ENCODE measurements around the gene GLRA3.
"Not testable (repeated sequence)": the region's sequence is repeated elsewhere in the genome, so short reads cannot be mapped to it uniquely, and the experiment has no call there.

GLRA3 gene

DNA sequence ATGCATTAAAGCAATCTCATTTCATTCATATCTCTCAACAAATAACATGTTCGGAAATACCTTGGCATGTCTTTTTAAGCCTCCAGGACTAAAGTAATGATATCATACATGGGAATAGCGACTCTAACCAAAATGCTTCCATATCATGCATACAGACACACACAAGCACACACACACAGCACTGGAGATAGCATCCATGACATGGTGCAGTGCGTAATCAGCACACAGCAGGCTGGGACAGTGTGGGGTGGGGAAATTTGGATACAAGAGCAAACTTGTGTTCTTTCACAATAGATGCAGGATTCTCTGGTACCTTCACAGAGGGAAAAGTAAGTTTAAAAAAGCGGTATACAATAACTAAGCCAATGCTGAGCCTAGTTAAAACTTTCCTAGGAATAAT is 174.4 kb downstream of the GLRA3 start:
- DNase-seq (ENCODE audit: low read depth), result no peak

DNA sequence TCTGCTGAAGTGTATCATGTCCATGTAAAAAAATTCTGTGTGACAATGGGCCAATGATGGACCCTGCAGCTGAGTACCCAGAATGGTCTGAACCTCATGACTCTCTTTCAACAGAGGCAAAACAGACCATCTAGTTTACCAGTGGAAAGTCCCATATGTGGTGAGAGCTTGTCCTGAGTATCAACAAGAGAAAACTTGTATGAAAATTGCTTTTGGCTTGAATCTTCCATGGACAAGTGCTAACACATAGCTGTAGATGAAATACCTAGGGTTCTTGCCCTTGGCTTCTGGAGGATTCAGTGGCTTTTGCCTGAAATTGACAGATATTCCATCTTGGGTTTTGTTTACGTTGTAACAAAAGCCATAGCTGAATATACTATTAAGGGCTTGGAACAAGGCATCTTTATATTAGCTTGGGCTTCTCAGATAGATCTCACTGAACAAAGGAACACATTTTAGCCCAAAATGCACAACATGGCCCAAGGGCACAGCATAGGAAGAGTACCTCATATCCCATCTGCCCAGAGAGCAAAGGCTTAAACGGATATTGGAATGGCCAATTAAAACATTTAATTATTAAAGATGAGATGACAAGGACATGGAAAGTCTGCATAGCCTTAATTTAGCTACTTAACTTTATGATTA is 178.2 kb downstream of the GLRA3 start:
- no peak for DNase-seq (ENCODE audit: low read depth)

DNA sequence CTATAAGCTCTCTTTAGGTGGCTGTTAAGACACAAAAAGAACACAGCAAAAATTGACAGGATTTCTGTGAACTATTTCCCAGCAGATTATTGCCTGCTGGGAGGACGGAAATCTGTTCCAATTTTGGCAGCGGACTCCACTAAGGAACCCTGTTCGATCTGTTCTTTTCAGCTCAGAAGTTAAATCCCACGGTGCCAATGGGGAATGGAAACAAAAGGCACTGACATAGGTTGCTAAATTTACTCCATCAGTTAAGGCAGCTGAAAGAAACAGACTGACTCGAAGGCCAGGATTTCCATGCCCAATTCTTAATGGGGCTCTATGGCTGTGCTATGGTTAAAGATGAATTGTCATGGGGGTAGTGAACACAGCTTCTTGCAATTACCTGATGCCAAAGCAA is 180.2 kb downstream of the GLRA3 start:
- no peak for DNase-seq (ENCODE audit: low read depth)

DNA sequence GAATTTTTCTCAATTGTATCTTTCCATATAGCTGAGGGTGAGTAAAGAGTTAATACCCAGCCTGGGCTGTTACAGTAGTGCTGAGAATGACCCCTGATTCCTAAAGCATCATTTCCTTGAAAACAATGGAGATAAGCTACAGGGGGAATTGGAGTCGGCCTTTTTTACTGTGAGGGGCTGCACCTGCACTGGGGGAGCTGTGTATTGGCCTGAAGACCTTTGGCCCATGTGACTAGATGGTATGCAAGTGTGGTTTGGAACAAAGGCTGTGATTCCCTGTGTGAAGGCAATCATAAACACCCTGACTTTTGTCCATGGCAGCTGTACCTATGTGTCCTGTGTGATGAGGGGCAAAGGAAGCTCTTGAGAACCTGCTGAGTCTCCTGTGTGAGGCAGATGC is 182.7 kb downstream of the GLRA3 start:
- no peak for DNase-seq (ENCODE audit: low read depth)

DNA sequence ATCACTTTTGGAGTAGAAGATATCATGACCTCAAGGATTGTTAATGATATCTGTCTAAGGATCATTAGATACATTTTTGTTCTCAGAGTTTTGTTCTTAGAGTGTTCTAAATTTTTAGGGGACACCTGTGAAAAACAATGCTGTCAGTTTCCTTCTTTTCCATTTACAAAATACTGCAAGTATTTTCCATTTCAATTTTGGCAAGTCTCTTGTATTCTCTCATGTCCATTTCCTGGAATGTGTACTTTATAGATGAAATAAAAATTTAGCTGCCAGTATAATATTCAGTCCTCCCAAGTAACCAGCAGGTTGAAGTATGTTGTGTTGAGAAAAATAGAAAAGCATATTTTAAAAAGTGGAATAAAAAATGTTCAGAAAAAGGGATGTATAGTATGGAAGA is 188.9 kb downstream of the GLRA3 start:
- DNase-seq (ENCODE audit: low read depth), result no peak

DNA sequence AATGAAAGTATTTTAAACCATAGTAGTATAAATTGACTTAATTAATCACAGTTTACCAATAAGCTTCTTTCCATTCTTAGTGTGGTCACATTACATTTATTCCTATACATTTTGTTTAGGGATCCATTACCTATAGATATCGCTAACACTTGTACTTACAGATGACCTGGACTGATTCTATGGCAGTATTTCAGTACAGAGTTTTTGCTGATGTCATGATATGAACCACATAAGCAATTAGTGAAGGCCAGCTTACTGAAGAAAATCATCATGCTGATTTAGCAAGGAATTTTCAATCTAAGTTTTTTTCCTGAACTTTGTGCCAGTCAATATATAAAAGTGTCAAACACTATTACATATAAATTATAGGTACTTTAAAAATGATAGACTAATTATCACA is 193.3 kb downstream of the GLRA3 start:
- DNase-seq (ENCODE audit: low read depth), result no peak

DNA sequence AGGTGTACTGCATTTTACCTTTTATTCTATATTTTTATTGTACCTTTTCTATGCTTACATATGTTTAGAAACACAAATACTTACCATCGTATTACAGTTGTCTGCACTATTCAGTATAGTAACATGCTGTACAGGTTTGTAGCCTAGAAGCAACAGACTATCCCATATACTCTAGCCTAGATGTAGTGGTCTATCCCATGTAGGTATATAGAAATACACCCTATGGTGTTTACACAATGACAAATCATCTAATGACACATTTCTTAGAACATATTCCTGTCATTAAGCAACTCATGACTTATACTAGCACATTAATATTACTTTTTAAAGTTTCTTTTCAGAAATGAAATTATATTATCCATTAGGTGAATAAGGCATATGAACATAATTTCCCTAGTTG is 195.6 kb downstream of the GLRA3 start:
- no peak for DNase-seq (ENCODE audit: low read depth)

DNA sequence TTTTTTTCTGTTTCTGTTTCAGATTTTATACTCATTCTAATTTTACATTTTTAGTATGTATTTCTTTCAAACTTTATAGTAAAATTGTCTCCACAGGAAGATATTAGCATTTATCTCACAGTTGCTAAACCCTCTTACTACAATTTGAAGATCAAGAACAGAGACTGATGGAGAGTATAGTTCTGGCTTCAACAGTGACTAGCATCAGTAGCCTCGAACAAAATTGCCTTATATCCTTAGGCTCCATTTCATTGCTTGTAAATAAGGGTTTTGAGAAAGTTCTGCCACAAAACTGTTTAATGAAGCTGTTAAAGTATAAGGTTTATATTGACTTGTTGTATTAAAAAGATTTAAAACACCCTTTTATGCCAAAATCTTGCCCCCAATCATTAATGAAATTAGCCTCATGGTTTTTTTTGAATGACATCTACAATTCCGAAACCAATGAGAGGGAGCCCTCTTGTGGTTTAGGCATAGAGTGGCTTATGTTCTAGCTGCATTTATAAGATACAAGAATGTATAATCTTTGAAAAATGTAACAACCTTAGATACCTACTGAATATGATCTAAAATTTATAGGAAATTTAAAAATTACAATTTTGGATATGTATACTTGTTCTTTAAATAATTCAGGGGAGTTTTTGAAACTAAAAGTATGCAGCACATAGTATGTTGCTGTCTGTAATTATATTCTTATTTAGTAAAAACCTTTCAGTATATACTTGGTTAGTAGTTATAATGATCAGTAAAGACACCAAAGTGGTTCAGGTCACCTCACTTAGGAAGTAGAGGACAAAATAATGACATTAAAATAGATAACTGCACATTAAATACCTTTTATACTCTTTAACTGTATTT is 196.9 kb downstream of the GLRA3 start:
- DNase-seq (ENCODE audit: low read depth), result peak; percentile 43

DNA sequence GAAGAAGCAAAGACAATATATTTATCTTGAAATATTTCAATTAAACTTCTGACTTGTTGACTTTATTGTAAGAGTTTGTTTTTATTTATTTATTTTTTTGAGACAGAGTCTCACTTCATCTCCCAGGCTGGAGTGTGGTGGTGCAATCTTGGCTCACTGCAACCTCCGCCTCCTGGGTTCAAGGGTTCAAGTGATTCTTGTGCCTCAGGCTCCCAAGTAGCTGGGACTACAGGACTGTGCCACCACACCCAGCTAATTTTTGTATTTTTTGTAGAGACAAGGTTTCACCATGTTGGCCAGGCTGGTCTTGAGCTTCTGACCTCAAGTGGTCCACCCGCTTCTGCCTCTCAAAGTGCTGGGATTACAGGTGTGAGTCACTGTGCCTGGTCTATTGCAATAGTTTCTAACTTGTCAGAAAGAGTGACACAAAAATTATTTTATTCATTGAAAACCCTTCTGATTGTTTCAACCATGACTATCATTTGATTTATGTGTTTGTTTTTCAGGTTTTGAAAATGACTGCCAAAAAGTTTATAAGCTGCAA is 199.1 kb downstream of the GLRA3 start:
- DNase-seq (ENCODE audit: low read depth), result not testable (repeated sequence)

DNA sequence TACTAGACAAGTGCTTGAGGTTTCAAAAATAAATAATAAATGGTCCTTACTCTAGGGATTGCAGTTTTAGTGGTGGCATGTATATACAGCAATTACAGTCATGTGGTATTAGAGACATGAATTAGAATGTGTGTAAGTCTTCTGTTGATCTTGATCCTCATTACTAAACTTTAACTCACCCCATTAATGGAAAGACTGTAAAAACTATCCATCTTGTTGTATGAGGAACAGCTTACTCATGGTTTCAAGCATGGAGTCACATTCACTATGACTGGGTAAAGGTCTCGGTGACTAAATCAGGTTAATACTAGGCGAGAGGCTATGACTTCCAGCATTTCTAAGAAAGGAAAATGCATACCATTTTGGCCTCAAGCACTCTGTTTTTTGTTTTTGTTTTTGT is 199.8 kb downstream of the GLRA3 start:
- DNase-seq (ENCODE audit: low read depth), result no peak

DNA sequence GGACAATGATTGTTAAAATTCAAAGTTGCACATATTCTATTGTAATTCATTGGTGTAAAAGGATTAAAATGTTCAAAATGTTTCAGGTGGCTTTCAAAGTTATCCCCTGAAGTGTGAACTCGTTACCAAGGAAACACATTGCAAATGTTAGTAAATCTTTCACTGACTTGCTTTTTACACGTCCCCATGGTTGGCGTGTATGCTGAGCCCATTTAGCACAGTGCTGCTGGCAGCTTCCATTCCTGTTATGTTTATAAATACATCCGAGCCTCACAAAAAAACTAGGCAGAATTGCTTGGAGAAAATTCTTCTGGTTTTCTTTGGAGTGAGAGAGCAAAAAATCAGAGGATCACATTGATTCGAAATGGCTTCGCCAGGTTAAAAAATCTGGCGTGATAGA is 200.9 kb downstream of the GLRA3 start:
- no peak for DNase-seq (ENCODE audit: low read depth)

DNA sequence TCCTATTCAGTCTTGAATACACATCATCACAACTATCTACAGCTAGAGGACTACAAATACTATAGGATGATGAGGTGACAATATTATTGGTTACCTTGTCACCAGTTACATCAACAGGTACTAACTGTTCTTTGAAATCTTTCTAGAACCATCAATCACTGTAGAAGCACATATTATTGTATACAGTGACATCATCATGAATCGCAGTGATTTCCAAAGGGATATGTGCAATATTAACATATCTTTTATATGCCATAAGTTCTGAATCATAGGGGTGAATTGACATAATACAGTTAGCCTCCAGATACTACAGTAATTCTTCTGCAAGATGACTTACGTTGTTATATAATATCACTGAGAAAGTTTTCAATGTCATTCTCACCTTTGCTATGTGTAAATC is 201.6 kb downstream of the GLRA3 start:
- DNase-seq (ENCODE audit: low read depth), result no peak

DNA sequence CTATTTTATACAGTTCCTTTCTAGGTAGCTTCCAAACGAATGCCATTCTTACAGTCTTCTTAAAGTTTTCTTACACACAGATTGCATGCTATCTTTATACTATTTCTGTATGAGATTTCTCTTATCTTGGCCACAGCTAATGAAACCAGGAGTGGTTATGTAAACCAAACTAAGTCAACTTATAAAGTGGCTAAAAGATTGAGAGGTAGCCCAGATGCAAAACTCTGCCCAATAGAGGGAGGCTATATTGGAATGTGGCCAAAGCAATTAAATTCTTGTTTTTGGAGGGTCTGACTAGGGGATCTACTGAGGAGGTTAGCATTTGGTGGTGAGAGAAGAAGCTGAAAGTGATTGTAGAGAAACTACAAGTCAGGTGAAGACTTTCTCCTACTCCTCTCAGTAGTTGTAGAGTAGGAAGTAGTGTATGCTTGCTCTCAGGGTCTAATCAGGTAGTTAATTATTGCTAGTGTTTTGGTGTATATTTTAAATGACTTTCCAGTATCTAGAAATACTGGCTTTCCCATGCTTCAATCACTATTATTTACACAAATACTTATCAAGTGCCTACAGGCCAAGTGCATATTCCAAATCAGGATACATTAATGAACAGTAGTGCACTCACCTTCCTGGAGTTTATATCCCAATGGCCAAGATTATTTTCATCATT is 202.6 kb downstream of the GLRA3 start:
- DNase-seq (ENCODE audit: low read depth), result no peak

DNA sequence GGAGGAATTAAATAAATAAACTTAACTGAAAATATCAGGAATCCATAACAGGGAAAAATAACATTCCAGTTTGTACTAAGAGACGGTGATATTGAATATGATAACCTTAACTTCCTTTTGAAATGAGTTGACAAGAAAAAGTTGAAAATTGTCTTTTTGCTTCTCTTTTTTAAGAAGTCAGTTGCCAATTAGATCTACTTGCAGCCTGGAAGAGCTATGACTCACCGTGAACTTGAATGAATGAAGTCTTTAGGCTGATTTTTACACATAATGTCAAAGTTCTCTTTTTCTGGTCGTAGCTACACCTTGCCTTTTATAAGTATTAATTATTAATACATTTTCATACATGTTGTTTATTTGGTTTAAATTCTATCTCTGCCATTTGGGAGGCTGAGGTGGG is 212.4 kb downstream of the GLRA3 start:
- no peak for DNase-seq (ENCODE audit: low read depth)

DNA sequence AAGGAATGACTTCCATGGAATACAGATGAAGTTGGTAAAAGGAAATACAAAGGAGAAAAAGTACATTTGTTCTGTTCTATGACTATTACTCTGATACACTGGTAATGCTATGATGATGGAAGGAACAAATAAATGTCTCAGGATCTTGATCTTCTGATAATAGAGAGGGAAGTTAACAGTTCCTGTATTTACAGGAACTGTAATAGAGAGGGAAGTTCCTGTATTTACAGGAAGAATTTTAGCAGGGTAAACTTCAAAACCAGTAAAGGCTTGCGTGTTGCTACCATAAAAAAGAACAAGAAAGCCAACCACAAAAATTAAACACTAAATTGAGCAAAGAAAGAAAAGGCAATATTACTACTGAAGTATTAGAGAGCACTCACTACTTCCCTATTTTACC is 215.1 kb downstream of the GLRA3 start:
- DNase-seq (ENCODE audit: low read depth), result no peak

DNA sequence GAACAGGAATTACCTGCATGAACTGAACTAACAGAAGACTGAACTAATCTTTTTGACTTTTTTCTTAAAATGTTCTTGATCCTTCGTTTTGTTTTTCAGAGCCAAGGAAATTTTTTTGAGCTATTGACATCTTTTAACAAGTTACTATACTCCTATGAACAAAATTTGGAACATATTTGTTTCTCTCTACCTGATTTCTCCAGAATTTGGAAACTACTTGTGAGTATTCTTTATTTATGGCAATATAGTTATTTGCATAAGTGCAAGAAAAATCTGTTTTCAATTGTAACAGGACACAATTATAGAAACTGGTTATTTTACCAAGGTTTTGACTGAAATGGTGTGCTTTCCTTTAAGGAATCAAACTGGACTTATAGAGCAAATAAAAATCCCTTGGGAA is 217.3 kb downstream of the GLRA3 start:
- no peak for DNase-seq (ENCODE audit: low read depth)

DNA sequence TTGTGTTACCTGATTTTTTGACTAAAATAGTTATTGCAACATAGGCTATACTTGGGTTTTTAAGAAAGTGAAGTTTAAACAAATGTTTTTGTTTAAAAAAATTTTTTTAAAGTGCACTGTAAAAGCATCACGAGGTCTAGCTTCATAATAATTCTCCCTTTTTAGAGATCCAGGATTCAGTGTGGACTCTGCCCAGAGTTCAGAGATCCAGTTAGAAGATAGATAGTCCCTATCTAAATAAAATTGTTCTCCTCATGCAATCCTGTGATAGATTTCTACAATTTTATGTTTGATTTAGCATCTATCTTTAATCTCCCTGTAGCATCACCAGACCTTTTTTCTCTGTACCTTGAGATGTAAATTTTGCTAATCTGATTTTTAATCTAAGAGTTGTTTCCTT is 221.3 kb downstream of the GLRA3 start:
- DNase-seq (ENCODE audit: low read depth), result no peak

DNA sequence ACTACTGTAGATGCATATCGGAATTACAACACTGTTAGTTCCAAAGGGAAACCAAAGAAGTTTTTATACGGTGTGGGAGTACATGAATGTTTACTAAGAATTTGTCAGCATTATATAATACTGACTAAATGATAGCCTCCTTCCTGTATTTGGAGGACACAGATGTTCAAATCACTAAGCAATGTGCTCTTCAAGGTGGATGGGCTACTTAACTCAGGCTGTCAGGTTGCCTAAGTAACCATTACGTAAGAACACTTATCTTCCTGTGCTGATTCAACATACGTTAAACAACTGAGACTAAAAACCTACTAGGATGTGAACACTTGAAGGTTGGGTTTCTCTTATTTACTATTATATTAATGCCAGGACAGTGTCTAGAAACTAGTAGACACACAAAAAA is 224.8 kb downstream of the GLRA3 start:
- DNase-seq (ENCODE audit: low read depth), result no peak

DNA sequence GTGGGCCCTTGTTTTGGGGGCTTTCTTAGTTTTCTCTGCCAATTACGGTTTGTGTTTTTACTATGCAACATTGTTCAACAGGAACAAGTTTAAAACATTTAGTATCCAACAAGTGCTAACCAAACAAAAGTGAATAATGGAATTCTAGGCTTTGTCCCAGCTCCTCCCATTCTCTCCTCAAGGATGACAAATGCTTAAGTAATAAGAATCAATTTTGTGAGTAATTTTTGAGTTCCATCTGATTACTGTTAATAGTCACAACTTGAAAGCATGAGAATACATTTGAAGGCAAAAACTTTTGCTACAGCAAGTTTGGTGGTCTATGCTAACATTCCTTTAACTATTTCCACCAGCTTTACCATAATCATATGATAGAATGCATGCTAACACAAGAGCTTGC is 228.7 kb downstream of the GLRA3 start:
- no peak for DNase-seq (ENCODE audit: low read depth)

DNA sequence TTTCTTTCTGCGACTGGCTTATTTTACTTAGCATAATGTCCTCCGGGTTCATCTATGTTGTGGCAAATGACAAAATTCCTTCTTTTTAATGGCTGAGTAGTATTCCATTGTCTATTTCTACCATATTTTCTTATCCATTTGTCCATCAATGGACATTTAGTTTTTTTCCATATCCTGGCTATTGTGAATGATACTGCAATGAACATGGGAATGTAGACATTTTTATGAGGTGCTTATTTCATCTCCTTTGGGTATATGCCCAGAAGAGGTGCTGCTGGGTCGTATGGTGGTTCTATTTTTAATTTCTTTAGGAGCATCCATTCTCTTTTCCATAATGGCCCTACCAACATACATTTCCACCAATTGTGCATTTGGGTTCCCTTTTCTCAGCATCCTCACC is 230.2 kb downstream of the GLRA3 start:
- no peak for DNase-seq (ENCODE audit: low read depth)

DNA sequence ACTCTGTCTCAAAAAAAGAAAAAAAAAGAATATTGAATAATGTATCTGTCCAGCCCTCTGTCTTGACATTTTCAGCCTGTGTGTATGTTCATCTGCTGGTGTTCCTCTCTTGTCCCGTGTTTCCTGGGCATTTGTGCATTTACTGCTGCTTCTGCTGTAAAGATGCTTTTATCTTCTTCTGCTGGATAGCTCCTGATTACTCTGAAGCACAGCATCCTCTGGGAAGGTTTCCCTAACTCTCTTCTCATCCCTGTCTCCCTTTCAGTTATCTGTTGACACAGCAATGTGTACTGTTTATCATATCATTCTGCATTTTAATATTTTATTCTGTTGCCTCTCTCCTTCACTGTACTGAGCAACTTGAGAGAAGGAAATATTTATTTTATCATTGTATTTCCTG is 232.5 kb downstream of the GLRA3 start:
- DNase-seq (ENCODE audit: low read depth), result no peak

DNA sequence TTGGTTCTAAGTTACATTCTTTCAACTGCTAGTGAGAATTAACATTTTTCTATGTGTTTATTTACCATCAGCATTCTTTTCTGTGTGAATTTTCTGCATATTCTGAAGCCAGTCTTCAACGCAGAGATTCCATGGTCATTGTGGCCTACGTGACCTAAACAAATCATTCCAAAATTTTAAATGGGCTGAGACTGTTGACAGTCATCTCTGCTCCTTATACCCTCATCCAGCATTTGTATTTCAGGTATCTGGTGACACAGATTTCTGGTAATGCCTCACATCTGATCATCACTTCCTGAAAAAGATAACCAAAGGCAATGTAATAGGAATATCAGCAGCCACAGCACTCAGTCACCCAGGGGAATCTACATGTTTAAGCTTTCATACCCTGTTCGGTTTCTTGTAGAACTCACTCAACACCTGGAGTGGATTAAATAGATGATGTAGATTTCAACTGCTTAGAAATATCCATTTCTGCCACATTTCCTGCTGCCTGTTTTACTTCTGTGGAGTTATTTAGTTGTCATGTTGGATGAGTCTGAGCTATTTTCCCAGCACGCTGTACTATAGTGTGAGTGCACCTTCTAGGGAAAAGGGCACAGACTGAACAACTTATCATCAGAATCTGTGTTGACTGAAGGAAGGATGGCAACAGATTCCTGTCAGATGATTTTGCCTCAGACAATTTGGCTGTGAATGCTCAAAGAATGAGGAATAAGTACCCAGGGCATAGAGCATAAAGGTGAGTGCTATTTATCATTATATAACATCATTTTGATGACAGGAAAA is 233.7 kb downstream of the GLRA3 start:
- DNase-seq (ENCODE audit: low read depth), result no peak

All from fibroblast of gingiva (primary cell).